Lung (tissue), 12 donors: ENCODE measurements around the gene ITIH2. TPM values are rescaled to one million over a fixed set of nuclear protein-coding genes. Genes with fewer than 3 reads are reported as not detected.

Experiments used
- ATAC-seq: fragments of 200-7000 bp; cut with Tn5 transposase; one replicate; pipeline ENCODE4 v1.9.1; 2020; ENCODE audit warnings: moderate number of reproducible peaks; ENCODE audit not compliant: insufficient read depth, low FRiP score
- DNase-seq, 3 donors: peaks; one replicate each; pipeline ENCODE4 v3.0.0-alpha.2; 2013 to 2017
- H3K27ac ChIP-seq, 2 donors: one replicate each; pipeline ENCODE4 v1.5.1; 2013; ENCODE audit warnings: mild to moderate bottlenecking in 2 of 2, moderate library complexity in 2 of 2, control low read depth in 1 of 2, inconsistent platforms in 1 of 2, low read depth in 1 of 2, low read length in 1 of 2
- H3K27me3 ChIP-seq, 3 donors: one replicate each; pipeline ENCODE4 v1.5.1; 2013; ENCODE audit warnings: low read length in 2 of 3; ENCODE audit not compliant: control insufficient read depth in 3 of 3, insufficient read depth in 3 of 3
- H3K36me3 ChIP-seq, 4 donors: one replicate each; pipeline ENCODE4 v1.5.1; 2013; ENCODE audit warnings: low read length in 4 of 4, mild to moderate bottlenecking in 1 of 4, moderate library complexity in 1 of 4; ENCODE audit not compliant: control insufficient read depth in 4 of 4, insufficient read depth in 4 of 4
- H3K4me1 ChIP-seq, 5 donors: one replicate each; pipeline ENCODE4 v1.5.1; 2013; ENCODE audit warnings: low read length in 5 of 5, mild to moderate bottlenecking in 2 of 5, moderate library complexity in 1 of 5; ENCODE audit not compliant: control insufficient read depth in 5 of 5, insufficient read depth in 5 of 5
- H3K4me3 ChIP-seq: one replicate; pipeline ENCODE4 v1.5.1; 2013; ENCODE audit warnings: mild to moderate bottlenecking, control low read depth, moderate library complexity
- H3K9ac ChIP-seq, 2 donors: one replicate each; pipeline ENCODE4 v1.5.1; 2013; ENCODE audit warnings: low read length in 2 of 2, control low read depth in 1 of 2; ENCODE audit not compliant: insufficient read depth in 1 of 2
- H3K9me3 ChIP-seq, 4 donors: one replicate each; pipeline ENCODE4 v1.5.1; 2013; ENCODE audit warnings: low read length in 3 of 4, mild to moderate bottlenecking in 1 of 4, moderate library complexity in 1 of 4; ENCODE audit not compliant: control insufficient read depth in 4 of 4, insufficient read depth in 3 of 4
- WGBS, 2 donors: extraction: QIAGEN DNeasy Blood & Tissue Kit; methylation state at CpG; one replicate each; pipeline ENCODE4 v1.1.7; 2013; 5-methylcytosine and 5-hydroxymethylcytosine counted together
- polyA plus RNA-seq, 2 donors: library from polyadenylated mRNA; stranded (reverse); fragments of 200-250 nt; gene quantifications; one replicate each; pipeline ENCODE4 v1.2.1, GENCODE V29; 2013
- total RNA-seq, 2 donors: library from RNA; depleted of rRNA in 1 of 2; stranded (reverse); fragments of >200 nt in 1 of 2; gene quantifications; one replicate each; pipeline ENCODE4 v1.2.1, GENCODE V29; 2014 to 2021
- TF ChIP-seq, protein P1 (sequence below): IDR thresholded peaks from 2 replicates; pipeline ENCODE4 v1.5.1; 2012; ENCODE audit warnings: mild to moderate bottlenecking; ENCODE audit errors: control extremely low read depth, extremely low read depth
- donor health status: control.
- donor health status: control.
- donor health status: Bipolar disorder and iron deficiency.
- donor health status: healthy.
- donor health status: DM: yes; HTN: yes; CAD: no.

ITIH2 gene
- total and polyA plus RNA-seq, 4 donors, result 0.08 to 4.9 (median 0.95) TPM; not detected in 1

DNA sequence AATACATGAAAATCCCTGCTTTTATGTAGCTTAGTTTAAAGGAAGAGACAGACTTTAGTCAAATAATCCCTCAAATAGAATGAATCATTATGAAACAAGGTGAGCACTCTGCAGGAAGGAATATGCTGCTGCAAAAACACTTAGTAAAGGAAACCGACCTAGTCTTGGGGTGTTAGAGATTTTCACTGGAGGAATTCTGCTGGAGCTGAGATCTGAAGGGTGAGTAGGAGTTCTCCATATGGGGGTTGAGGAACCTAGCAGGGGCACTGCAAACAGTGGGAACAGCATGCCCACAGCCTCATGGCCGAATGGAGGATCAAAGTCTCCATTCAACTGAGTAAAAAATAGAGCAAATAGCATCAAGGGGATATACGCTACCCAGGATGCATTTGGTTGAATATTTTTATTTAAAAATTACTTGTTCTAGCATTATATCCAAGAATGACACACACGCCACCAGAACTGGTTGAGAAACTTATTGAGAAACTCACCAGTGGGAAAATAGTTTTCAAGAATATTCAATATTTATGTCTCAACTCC is 3.5 kb downstream of the ITIH2 start:
- no peak for ATAC-seq
- no peak for DNase-seq
- Histone ChIP-seq H3K36me3 (no peaks in the 10 kb centered on the region), H3K4me1 (no peaks in the 10 kb centered on the region), H3K27me3 (no peaks in the 10 kb centered on the region), H3K9me3 (no peaks in the 10 kb centered on the region), H3K9ac (no peak overlapping the region), H3K27ac (no peak overlapping the region), H3K4me3 (no peak overlapping the region)
- TF ChIP-seq, protein P1, sequence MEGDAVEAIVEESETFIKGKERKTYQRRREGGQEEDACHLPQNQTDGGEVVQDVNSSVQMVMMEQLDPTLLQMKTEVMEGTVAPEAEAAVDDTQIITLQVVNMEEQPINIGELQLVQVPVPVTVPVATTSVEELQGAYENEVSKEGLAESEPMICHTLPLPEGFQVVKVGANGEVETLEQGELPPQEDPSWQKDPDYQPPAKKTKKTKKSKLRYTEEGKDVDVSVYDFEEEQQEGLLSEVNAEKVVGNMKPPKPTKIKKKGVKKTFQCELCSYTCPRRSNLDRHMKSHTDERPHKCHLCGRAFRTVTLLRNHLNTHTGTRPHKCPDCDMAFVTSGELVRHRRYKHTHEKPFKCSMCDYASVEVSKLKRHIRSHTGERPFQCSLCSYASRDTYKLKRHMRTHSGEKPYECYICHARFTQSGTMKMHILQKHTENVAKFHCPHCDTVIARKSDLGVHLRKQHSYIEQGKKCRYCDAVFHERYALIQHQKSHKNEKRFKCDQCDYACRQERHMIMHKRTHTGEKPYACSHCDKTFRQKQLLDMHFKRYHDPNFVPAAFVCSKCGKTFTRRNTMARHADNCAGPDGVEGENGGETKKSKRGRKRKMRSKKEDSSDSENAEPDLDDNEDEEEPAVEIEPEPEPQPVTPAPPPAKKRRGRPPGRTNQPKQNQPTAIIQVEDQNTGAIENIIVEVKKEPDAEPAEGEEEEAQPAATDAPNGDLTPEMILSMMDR, result no peak
- WGBS, 2 donors, result 76 to 89% methylated on average over 4 of the region's 4 CpGs

DNA sequence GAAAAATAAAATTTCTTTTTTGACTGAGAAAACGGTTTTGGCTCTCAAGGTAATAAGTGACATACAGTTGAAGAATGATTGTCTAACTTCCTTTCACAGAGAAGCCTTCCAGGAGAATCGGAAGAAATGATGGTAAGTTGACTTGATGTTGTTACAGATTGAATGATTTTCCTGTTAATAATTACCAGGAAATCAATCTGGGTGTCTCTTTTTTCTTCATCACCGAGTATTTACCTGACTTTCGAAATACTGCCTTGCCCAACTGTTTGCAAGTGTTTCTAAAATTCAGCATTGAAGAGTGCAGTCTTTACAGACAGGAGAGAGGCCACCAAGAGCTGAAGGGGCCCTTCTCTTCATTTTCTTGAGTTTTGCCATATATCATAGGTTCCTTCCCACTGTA is 4.0 kb downstream of the ITIH2 start:
- H3K36me3 ChIP-seq, result no peaks in the 10 kb centered on the region
- no peak overlapping the region for H3K4me3 ChIP-seq
- no peaks in the 10 kb centered on the region for H3K4me1 ChIP-seq
- TF ChIP-seq, protein P1, result no peak
- H3K9me3 ChIP-seq, result no peaks in the 10 kb centered on the region
- H3K9ac ChIP-seq, result no peak overlapping the region
- H3K27ac ChIP-seq, result no peak overlapping the region
- DNase-seq (no peak), ATAC-seq (no peak)
- 46 to 67% methylated on average over 4 of the region's 4 CpGs for WGBS, 2 donors
- H3K27me3 ChIP-seq, result no peaks in the 10 kb centered on the region

DNA sequence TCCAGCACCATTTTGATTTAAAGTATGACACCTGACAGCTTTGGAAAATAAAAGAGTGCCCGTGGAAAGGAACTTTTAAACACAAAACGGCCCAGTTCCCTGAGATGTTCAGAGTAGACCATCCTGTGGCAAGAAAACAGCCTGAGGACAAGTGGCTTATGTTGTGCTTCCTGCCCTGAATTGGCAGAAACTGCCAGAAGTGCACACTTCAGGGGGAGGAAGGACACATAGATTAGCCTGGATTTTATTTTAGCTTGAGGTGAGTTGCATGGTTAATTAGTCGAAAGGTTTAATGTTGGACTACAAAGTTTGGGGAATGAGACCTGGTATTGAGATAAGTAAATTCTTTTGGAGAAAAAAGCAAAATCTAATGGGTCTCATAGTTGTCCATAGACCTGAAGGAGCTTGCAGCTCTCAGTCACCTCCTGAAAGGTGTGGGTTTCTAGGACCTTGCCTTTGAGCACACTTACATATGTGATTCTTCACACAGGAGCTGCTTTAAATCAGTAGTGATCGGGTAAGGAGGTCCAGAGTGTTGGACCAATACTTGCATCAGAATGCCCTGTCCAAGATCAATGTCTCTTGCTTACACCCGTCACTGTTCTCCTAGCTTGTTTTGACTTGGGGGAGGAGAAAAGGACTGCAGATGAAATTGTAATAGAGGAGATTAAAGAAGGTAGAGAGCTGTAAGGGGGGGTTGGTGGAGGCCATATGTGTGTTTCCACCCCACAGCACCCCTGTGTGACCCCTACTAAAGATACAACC is 4.9 kb downstream of the ITIH2 start:
- ATAC-seq (no peak), DNase-seq (no peak)
- Histone ChIP-seq H3K9me3 (no peaks in the 10 kb centered on the region), H3K27me3 (no peaks in the 10 kb centered on the region), H3K4me1 (no peaks in the 10 kb centered on the region), H3K27ac (no peak overlapping the region), H3K9ac (no peak overlapping the region), H3K4me3 (no peak overlapping the region), H3K36me3 (no peaks in the 10 kb centered on the region)
- TF ChIP-seq, protein P1, result no peak
- 85 to 89% methylated on average over 5 of the region's 5 CpGs for WGBS, 2 donors
